GM12892 (cell line): ENCODE data around the gene ISCU.

Experiments
- POLR2A ChIP-seq: IDR thresholded peaks from 2 replicates; pipeline ENCODE4 v1.6.1; 2011; ENCODE audit warnings: low read depth, low read length, control low read depth
- POLR2AphosphoS5 ChIP-seq: IDR thresholded peaks from 2 replicates; pipeline ENCODE4 v1.6.1; 2011; ENCODE audit warnings: low read depth, low read length, control low read depth
- TAF1 ChIP-seq: IDR thresholded peaks from 2 replicates; pipeline ENCODE4 v1.6.1; 2011; ENCODE audit warnings: low read depth, mild to moderate bottlenecking, control low read depth, low read length, borderline replicate concordance

DNA sequence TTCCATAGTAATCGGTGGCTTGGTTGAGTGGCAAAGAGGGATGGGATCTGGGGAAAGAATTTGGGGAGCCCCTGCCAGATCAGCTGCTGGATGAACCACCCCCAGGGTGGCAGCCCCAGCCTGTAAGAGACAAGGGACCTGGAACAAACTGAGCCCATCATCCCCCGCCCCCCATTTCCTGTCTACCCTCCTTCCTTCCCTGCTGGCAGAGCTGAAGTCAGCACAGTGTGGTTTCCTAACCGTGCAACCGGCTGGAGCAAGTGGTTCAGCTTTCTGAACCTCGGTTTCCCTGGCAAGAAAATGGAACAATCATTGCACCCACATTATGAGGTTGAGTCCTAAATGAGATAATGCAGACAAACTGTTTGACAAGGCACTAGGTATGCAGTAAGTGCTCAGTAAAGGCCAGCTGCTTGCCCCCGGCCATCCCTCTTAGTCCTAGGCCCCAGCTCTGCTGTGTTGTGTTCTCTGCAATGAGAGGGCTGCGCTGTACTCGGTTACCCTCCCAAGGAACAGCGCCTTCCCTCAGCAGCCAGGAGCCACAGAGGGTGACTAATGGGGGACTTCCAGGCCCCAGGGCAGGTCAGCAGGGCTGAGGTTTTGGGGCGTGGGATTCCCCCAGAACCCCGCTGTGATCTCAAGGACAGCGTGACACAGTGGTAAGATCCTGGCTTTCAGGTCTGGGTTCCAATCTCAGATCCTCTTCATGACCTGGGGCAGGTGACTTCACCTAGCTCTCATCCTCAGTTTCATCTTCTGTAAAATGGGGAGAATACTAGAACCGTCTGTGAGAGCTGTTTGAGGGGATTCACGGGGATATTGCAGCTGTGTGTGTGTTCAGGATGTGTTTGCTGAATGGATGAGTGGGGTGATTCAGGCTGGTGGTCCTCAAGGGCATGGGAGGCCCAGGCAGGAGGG, 54.8 kb downstream of the ISCU start:
- TF ChIP-seq POLR2A = peak; percentile 72
- no peak for TF ChIP-seq POLR2AphosphoS5
- 0 out of 2 replicates have a peak, but pooled peaks have one; percentile 11 for TF ChIP-seq TAF1
